MM.1S (cell line): ENCODE data around the gene HDDC3.

Experiments
- DNase-seq: peaks from one replicate; pipeline ENCODE4 v3.0.0-alpha.2; 2015
- H2AFZ ChIP-seq: fragments of 300-600 bp; sonication (generic); 2 replicates; pipeline ENCODE4 v1.6.0; 2016; ENCODE audit warnings: antibody characterized with exemption, low read length
- H3F3A ChIP-seq: fragments of 300-600 bp; sonication (generic); 2 replicates; pipeline ENCODE4 v1.6.1; 2016; ENCODE audit warnings: mild to moderate bottlenecking, antibody characterized with exemption, low read length, moderate library complexity, mixed read lengths; ENCODE audit not compliant: insufficient read depth
- H3K27ac ChIP-seq: fragments of 300-600 bp; sonication (generic); 2 replicates; pipeline ENCODE4 v1.5.1; 2016; ENCODE audit warnings: mild to moderate bottlenecking, low read length
- H3K27me3 ChIP-seq: fragments of 300-600 bp; sonication (generic); replicated peaks from 2 replicates; pipeline ENCODE4 v1.6.0; 2016; ENCODE audit warnings: low read length; ENCODE audit not compliant: insufficient read depth
- H3K36me3 ChIP-seq: fragments of 300-600 bp; sonication (generic); replicated peaks from 2 replicates; pipeline ENCODE4 v1.6.1; 2016; ENCODE audit warnings: mild to moderate bottlenecking, low read length, mixed read lengths; ENCODE audit not compliant: insufficient read depth
- H3K4me1 ChIP-seq: fragments of 300-600 bp; sonication (generic); 2 replicates; pipeline ENCODE4 v1.6.1; 2016; ENCODE audit warnings: low read length, mixed read lengths
- H3K4me2 ChIP-seq: fragments of 300-600 bp; sonication (generic); 2 replicates; pipeline ENCODE4 v1.6.0; 2016; ENCODE audit warnings: low read depth, low read length
- H3K4me3 ChIP-seq: fragments of 300-600 bp; sonication (generic); 2 replicates; pipeline ENCODE4 v1.5.1; 2016; ENCODE audit warnings: low read length, mixed read lengths
- H3K79me2 ChIP-seq: fragments of 300-600 bp; sonication (generic); 2 replicates; pipeline ENCODE4 v1.6.1; 2016; ENCODE audit warnings: mixed run types, low read length, mixed read lengths
- H3K9ac ChIP-seq: fragments of 300-600 bp; sonication (generic); 2 replicates; pipeline ENCODE4 v1.6.1; 2016; ENCODE audit warnings: low read length, mixed read lengths
- H3K9me2 ChIP-seq: fragments of 300-600 bp; sonication (generic); replicated peaks from 2 replicates; pipeline ENCODE4 v1.6.1; 2016; ENCODE audit warnings: mild to moderate bottlenecking, low read length, mixed read lengths; ENCODE audit not compliant: insufficient read depth
- H3K9me3 ChIP-seq: fragments of 300-600 bp; sonication (generic); replicated peaks from 2 replicates; pipeline ENCODE4 v1.6.1; 2016; ENCODE audit warnings: mild to moderate bottlenecking, low read length, mixed read lengths; ENCODE audit not compliant: insufficient read depth
- H4K20me1 ChIP-seq: fragments of 300-600 bp; sonication (generic); 2 replicates; pipeline ENCODE4 v1.6.1; 2016; ENCODE audit warnings: mild to moderate bottlenecking, low read length, moderate library complexity, mixed read lengths; ENCODE audit not compliant: insufficient read depth
- CTCF ChIP-seq: fragments of 300-600 bp; sonication (generic); IDR thresholded peaks from 2 replicates; pipeline ENCODE4 v1.5.1; 2016; ENCODE audit warnings: antibody characterized with exemption, low read length, mixed read lengths
- EZH2 ChIP-seq: fragments of 300-600 bp; sonication (generic); optimal IDR thresholded peaks from 2 replicates; pipeline ENCODE3; 2017; ENCODE audit warnings: low read depth, mild to moderate bottlenecking, antibody characterized with exemption, low read length, mixed read lengths
- EZH2phosphoT487 ChIP-seq: fragments of 300-600 bp; sonication (generic); IDR thresholded peaks from 2 replicates; pipeline ENCODE4 v1.6.1; 2018; ENCODE audit warnings: antibody characterized with exemption, low read length

The HDDC3 gene

GRCh38 chr15:90881181-90881977 lies 51.0 kb downstream of the HDDC3 start:
- TF ChIP-seq CTCF, result no peak
- TF ChIP-seq EZH2, result no peak
- TF ChIP-seq EZH2phosphoT487, result no peak
- Histone ChIP-seq H3K9me3 (no peaks in the 10 kb centered on the region), H3K27me3 (no peaks in the 10 kb centered on the region), H4K20me1 (no peaks in the 10 kb centered on the region), H3K79me2 (no peaks in the 10 kb centered on the region), H3K27ac (no peak overlapping the region), H3K4me3 (no peak overlapping the region), H2AFZ (no peak overlapping the region), H3K4me1 (no peaks in the 10 kb centered on the region), H3K36me3 (no peaks in the 10 kb centered on the region), H3K9me2 (no peaks in the 10 kb centered on the region), H3K9ac (no peak overlapping the region), H3F3A (no peaks in the 10 kb centered on the region; the same call in 1 of the 2 replicates), H3K4me2 (no peak overlapping the region)
- no peak for DNase-seq

GRCh38 chr15:90880381-90881145 lies 51.8 kb downstream of the HDDC3 start:
- Histone ChIP-seq H3F3A (no peaks in the 10 kb centered on the region; the same call in 1 of the 2 replicates), H3K9me3 (no peaks in the 10 kb centered on the region), H3K4me3 (no peak overlapping the region), H4K20me1 (no peaks in the 10 kb centered on the region), H3K4me1 (no peaks in the 10 kb centered on the region), H3K36me3 (no peaks in the 10 kb centered on the region), H3K27me3 (no peaks in the 10 kb centered on the region), H3K9ac (no peak overlapping the region), H3K27ac (no peak overlapping the region), H3K79me2 (no peaks in the 10 kb centered on the region), H3K4me2 (no peak overlapping the region), H2AFZ (no peak overlapping the region), H3K9me2 (no peaks in the 10 kb centered on the region)
- TF ChIP-seq EZH2 (no peak), EZH2phosphoT487 (no peak), CTCF (no peak)
- no peak for DNase-seq
